Measurements from ENCODE around the gene PLXDC1. TPM values are rescaled to one million over a fixed set of nuclear protein-coding genes. Genes with fewer than 3 reads are reported as not detected.

The PLXDC1 gene
- total RNA-seq, 2 experiments from 2014 or later, result 0.71 to 1.1 TPM

DNA sequence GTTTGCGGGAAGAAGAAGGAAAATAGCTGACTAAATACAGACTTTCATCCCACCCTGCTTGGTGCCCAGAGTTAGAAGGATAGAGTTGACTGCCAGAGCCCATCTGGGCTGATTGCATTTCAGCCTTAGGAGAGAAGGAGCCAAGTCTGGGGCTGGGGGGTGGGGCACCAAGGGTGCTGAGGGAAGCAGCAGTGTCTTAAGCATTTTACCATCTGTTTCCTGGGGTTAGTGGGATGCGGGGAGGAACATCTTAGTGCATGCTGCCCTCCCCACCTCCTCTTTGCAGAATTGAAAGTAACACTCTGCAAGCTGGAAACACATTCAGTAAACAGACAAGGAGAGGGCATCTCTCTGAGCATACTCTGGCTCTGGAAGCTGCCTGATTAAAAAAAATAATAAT, 16.0 kb upstream of the PLXDC1 start:
- CTCF ChIA-PET, result interaction anchor here (0.6 to 4.1 kb wide), 6 partner anchors 8 to 353 kb away, joined by 3 to 64 read pairs (median 5); partner anchors contain the start of gene PLXDC1
- POLR2A ChIA-PET, result no interaction called here

DNA sequence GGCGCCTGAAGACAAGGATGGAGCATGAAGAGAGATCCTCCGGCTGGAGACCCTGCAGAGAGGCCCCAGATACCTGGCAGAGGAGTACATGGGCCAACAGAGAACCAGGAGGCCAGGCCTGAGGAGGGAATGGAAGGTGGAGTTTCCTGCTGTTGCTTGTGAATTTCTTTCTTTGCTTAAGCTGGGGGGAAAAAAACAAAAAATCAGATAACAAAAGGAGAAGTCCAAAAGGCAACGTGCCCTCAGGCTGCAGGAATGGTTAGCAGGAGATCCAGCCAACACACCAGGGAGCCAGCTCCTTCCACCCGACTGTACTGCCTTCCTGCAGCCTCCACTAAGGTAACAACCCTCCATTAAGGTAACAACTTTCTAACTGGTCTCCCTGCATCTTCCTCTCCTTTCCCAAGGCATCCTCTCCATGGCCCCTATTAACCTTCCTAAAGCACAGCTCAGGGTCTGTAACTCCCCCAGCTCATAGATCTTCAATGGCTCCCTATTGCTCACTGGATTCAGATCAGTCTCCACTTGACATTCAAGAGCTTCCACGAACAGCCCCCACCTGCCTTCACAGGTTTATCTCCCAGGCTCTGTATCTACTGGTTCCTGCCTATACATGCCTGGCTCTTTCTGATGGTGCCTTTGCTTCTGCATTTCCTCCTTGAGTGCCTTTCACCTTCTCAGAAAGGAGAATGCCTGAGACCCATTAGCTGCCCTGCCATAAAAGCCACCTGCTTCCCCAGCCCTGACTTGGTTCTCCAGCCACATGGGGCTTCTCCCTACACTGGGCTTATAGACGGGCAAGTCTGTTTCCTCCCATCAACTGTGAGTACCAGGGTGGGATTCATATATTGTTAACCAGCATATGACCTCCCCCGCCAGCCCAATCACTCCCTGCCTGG, 15.2 kb upstream of the PLXDC1 start:
- POLR2A ChIA-PET, result no interaction called here
- CTCF ChIA-PET, result interaction anchor here (1.1 to 4.1 kb wide), 6 partner anchors 8 to 183 kb away, joined by 3 to 64 read pairs (median 9); partner anchors contain the start of genes PLXDC1 and RPL19

DNA sequence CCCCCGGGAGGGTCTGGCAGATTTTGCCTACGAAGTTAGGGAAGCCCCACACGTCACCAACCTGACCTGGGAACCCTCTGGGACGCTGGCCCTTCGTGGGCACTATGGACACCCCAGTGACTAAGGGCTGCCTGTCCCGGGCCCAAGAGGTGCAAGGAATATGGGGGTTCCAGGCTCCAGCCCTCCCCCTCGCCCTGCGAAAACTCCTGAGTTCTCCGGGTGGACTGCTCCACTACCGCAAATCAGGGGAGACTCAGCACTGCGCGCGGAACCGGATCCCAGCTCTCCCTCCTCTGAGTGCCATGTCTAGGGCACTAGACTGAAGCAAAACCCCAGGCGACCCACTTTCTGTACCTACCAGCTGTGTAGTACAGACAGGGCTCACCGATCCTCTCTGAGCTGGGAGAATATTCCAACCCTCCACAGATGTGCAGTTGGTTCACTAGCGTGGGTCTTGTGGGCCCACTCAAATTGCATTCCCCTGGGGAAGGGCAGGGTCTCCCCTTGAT, 14.5 kb upstream of the PLXDC1 start, which contains the start of gene ARL5C:
Gene ARL5C, minus strand, starts transcription at position 321 of the 509 bp plus-strand sequence. CDS start 401 bp downstream, outside the sequence.
- ChIA-PET CTCF (interaction anchor here (0.6 to 4.1 kb wide), 8 partner anchors 9 to 197 kb away, joined by 4 to 64 read pairs (median 4); partner anchors contain the start of genes PLXDC1 and RPL19), POLR2A (no interaction called here)

DNA sequence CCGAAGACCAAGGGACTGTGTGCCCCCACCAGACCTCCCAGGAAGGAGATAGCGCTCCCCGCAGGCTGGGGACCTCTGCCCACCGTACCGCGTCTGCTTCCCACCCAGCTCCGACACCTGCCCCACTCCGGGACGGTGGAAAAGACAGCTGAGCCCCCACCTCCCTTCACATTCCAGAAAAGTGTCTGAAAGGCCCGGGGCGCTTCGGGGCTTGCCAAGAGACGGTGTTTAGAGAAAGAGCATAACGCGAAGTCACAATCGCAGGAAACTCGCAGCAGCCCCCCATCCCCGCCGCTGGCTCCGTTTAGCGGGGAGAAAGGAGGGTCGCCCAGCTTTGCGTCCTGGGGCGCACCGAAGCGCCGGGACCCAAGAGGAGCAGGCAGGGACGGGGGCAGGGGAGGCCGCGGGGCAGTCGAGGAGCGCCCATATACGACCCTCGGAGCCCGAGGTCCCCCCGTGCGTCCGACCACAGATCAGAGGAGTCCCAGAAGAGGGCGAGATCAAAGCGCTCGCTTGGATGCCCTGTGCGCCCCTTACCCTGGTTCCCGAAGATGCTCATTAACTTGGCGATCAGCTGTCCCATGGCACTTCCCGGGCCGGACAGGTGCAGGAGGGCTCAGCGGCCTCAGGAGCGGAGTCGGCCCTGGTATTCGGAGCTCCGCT, 13.9 kb upstream of the PLXDC1 start:
- ChIA-PET POLR2A (interaction anchor here (1.2 to 1.3 kb wide), 3 partner anchors 9 to 21 kb away, joined by 3 to 9 read pairs (median 6); no protein-coding TSS in a partner anchor), CTCF (interaction anchor here (0.6 to 4.1 kb wide), 34 partner anchors 9 to 382 kb away, joined by 3 to 64 read pairs (median 4); partner anchors contain the start of genes PLXDC1, RPL19 and RPL23)

DNA sequence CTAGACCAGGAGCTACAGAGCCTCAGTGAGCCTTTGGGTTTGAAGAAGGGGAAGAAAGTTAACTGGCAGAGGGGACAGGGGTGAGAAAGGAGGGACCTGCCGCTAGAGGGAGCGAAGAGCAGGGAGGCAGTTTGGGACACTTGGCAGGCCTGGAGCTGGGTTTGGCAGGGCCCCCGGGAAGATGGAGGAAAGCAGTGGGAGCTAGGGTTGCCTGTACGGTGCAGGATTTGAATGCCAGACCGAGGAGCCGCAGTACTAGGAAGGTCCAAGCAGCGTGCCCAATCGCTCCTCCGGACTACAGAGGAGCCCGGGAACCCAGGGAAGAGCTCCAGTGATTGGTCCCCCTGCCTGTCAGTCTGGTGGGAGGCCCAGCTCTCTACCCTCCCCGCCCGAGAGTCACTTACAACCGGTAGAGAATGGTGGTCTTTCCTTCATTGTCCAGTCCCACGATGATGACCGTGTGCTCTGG, 13.3 kb upstream of the PLXDC1 start:
- ChIA-PET POLR2A (interaction anchor here (1.2 to 1.3 kb wide), 3 partner anchors 10 to 22 kb away, joined by 3 to 9 read pairs (median 6); no protein-coding TSS in a partner anchor), CTCF (interaction anchor here (0.6 to 4.1 kb wide), 34 partner anchors 9 to 383 kb away, joined by 3 to 64 read pairs (median 4); partner anchors contain the start of genes PLXDC1, RPL19 and RPL23)

DNA sequence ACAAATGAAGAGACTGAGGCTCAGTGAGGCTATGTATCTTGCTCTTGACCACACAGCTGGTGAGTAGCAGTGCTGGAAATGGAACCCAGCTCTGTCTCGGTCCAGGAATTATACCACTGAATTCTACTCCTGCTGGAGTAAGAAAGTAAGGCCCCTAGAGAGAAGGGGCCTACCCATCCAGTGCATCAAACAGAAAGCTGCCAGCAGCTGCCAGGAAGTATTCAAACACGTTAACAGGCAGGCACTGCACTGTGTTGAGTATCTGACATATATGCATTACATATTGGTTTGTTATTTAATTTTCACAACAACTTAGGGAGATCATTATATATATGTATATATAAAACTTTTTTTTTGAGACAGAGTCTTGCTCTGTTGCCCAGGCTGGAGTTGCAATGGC, 10.5 kb upstream of the PLXDC1 start:
- CTCF ChIA-PET, result interaction anchor here (2.2 to 3.3 kb wide), 2 partner anchors 13 to 83 kb away, joined by 5 to 11 read pairs; no protein-coding TSS in a partner anchor
- POLR2A ChIA-PET, result no interaction called here

DNA sequence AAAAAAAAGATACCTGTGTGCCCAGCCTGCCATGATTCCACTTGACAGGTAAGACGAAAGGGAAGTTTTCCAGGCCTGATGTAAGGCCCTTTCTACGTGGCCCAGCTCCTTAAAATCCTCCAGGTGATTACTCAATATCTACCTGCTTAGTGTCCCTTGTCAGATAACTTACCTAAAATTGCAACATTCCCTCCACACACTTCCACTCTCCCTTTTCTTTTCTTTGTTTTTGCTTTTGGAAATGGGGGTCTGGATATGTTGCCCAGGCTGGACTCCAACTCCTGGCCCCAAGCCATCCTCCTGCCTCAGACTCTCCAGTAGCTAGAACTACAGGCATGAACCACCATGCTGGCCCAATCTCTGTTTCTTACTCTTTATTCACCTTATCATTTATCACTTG, 7.2 kb upstream of the PLXDC1 start:
- ChIA-PET POLR2A (interaction anchor here (0.6 kb wide), 1 partner anchor 14 kb away, joined by 5 read pairs; no protein-coding TSS in a partner anchor), CTCF (interaction anchor here (1.0 to 2.1 kb wide), 2 partner anchors 9 to 16 kb away, joined by 3 to 7 read pairs; no protein-coding TSS in a partner anchor)

DNA sequence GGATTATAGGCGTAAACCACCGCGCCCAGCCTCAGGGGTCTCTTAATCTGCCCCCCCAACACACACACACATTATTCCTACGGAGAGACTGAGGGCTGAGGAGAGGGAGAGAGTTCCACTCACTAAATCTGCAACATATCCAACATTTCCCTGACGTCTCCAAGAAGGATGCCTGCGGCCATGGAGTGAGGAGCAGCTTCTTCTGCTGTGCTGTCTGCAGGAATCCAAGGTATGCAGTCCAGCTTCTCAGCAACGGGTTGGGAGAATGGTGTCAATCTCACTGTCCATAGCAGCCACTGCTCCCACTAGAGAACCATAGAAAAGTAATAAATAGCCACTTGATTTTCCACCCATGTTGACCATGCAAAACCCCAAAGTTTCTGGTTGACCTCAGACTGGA, 5.1 kb upstream of the PLXDC1 start:
- POLR2A ChIA-PET, result no interaction called here
- CTCF ChIA-PET, result interaction anchor here (1.2 kb wide), 2 partner anchors 8 to 18 kb away, joined by 3 to 4 read pairs; no protein-coding TSS in a partner anchor

DNA sequence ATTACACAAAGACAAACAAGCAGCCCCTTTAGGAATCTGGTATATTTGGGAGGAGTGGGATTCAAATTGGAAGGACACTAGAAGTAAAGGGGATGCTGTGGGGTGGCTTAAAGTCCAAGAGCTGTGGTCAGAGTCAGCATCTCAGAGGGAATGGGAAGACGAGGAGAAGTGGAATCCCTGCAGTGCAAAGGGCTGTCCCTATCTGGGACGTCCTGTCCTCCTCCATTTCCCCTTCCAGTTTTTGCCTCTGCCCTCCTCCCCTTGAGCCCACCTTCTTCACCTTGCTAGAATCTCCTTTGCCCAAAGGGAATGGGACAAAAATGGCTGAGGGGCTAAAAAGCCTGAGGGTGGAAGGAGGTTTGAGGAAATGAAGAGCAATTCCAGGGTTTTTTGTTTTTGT, 4.2 kb upstream of the PLXDC1 start:
- CTCF ChIA-PET, result interaction anchor here (1.2 kb wide), 1 partner anchor 9 kb away, joined by 4 read pairs; no protein-coding TSS in a partner anchor
- POLR2A ChIA-PET, result no interaction called here

DNA sequence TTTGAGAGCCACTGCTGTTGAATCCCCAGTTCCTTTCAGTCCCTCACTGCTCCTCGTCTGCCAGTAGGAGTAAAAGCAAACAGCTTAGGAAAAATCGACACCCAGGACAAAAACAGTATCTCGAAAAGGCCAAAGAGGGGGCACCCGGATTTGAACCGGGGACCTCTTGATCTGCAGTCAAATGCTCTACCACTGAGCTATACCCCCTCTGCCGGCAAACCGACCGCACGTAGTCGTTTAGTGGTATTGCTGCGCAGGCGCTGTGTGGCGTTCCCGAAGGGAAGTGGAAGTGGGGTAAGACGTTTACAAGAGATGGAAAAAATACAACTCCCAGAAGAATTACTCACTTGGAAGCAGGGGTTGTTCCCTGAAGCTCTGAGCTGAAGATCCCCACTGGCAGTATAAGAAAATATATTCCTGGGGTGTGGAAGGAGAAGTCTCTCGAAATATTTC, 2.2 kb upstream of the PLXDC1 start:
- ChIA-PET POLR2A (interaction anchor here (1.4 to 1.9 kb wide), 3 partner anchors 11 to 284 kb away, joined by 4 to 9 read pairs (median 9); partner anchors contain the start of genes LASP1 and RPL19), CTCF (interaction anchor here (0.6 to 5.3 kb wide), 28 partner anchors 9 to 649 kb away, joined by 3 to 64 read pairs (median 5); partner anchors contain the start of genes ARL5C, LASP1, LASP1NB and RPL23)

DNA sequence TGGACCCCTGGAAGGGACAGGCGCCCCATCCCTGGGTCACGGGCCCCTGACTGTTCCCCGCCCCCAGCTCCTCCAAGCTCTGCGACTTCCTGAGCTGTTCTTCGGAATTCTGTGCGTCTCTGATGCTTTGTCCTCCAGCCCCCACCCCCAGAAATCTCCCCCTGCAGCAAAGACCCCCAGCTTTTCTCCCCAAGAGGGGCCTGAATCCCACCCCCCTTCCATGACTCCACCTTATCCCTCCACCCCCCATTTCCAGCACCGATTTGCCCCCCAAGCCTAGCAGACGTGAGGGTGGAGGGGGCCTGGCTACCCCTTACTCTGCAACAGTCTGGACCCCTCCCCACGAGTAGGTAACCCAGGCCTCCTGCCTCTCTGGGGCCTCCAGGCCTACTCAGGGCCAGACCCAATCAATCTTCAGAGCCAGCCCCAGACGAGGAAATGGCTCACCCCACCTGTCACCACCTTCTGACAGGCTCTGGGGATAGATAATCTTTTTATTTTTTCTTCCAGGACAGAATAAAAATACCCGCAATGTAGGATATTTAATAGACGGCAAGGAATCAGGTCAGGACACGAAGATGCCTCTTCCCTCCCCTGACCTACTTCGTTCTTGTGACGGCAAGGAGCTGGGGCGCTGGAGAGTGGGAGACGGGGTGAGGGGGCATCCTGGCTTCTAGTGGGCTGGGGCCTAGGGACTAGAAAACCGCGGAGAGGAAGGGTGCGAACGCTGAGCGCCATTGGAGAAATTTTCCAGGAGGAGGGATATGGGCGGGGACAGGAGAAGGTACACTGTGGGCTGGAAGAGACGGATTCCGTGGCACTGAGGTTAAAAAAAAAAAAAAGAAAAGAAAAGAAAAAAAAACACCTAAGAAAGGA, 744 bp upstream of the PLXDC1 start:
- ChIA-PET POLR2A (interaction anchor here (0.6 to 1.9 kb wide), 5 partner anchors 13 to 283 kb away, joined by 3 to 9 read pairs (median 4); partner anchors contain the start of gene LASP1), CTCF (interaction anchor here (0.5 to 5.3 kb wide), 27 partner anchors 8 to 594 kb away, joined by 3 to 64 read pairs (median 4); partner anchors contain the start of genes ARL5C, LASP1 and LASP1NB)

DNA sequence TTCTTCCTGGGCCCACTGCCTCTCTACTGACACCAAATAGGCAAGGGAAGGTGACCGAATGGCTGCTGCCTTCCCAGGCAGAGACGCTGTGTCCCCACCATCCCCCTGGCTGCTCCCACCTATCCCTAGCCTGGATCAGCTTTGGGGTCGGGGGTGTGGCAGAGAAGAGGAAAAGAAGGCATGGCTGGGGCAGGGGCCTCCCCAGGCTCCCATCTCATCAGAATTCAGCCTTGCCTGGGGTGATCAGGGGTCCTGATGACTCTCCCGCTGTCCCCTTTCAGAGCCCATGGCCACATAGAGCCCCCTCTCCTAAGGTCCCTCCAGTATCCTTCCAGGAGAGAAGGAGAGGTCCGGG, 665 bp downstream of the PLXDC1 start:
- CTCF ChIA-PET, result interaction anchor here (1.8 to 5.3 kb wide), 2 partner anchors 15 to 168 kb away, joined by 7 to 64 read pairs; partner anchors contain the start of gene ARL5C
- POLR2A ChIA-PET, result no interaction called here

DNA sequence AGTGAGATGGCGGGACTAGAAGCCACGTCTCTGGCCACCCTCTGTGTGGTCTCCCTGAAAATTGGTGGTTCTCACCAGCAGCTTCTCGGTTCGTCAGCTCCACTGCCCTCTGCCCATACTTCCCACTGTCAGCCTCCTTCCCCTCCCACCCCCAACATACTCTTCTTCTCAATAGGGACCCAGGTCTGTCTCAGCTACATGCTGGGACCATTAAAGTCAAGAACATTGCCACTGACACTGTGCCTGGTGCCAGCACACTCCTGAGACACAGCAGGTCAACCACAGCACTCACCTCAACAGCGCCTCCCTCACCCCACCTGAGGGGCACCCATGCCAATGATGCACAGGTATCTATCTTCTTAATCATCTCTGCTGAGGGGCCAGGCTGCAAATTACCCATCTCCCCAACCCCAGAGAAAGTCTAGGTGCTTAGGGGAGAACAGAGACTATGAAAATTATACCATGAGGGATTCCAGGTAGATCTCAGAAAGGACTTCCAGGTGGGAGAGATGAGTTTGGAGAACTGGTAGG, 1.3 kb downstream of the PLXDC1 start:
- POLR2A ChIA-PET, result no interaction called here
- CTCF ChIA-PET, result interaction anchor here (1.8 to 5.3 kb wide), 2 partner anchors 16 to 167 kb away, joined by 7 to 64 read pairs; partner anchors contain the start of gene ARL5C

DNA sequence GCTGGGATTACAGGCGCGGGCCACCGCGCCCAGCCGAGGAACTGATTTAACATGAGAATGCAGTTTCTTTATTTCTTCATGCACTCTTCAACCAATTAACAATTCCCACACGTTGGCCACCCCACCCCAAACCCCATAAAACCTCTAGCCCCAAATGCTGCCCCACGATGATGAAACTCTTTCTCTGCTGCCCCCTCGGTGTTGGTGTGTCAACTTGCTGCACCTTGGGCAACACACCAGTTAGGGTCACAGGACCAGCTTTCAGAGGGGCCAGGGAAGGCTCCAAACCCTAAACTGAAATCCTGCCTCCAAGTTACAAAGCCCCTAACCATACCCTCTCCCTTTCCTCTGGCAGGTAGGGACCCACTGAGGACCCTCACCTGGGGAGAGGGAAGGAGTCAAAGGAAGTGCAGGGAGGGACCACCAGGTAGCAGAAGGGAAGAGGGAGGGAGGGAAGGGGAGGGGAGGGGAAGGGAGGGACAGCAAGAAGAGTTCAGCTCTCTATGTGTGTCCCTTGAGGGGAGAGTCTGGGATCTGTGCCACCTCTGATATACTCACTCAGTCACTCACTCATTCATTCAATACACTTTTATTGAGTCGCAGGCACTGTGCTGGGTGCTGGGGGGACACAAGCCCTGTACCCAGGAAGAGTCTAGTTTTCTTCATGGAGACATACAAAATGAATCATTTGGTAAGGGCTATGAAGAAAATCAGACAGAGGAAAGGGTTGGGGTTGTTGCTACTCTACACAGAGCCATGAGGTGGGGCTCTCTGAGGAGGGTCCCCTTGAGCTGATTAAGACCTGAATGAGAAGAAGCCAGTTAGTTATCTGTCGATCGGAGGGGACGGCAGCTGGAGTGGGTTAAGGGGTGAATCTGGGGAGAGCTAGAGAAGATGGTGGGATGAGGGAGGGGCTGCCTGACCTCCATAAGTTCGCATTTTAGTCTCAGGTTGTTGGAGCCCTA, 3.9 kb downstream of the PLXDC1 start:
- CTCF ChIA-PET, result interaction anchor here (0.6 to 0.9 kb wide), 3 partner anchors 151 to 163 kb away, joined by 3 to 4 read pairs (median 3); no protein-coding TSS in a partner anchor
- POLR2A ChIA-PET, result no interaction called here

DNA sequence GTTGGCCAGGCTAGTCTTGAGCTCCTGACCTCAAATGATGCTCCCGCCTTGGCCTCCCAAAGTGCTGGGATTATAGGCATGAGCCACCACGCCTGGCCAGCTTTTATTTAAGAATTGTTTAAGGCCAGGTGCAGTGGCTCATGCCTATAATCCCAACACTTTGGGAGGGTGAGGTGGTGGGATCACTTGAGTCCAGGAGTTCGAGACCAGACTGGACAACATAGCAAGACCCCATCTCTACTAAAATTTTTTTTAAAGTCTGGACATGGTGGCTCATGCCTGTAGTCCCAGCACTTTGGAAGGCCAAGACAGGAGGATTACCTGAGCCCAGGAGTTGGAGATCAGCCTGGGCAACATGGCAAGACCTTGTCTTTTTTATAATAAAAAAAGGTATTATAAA, 5.2 kb downstream of the PLXDC1 start:
- ChIA-PET POLR2A (no interaction called here), CTCF (interaction anchor here (0.7 to 0.9 kb wide), 2 partner anchors 66 to 162 kb away, joined by 3 to 5 read pairs; no protein-coding TSS in a partner anchor)

DNA sequence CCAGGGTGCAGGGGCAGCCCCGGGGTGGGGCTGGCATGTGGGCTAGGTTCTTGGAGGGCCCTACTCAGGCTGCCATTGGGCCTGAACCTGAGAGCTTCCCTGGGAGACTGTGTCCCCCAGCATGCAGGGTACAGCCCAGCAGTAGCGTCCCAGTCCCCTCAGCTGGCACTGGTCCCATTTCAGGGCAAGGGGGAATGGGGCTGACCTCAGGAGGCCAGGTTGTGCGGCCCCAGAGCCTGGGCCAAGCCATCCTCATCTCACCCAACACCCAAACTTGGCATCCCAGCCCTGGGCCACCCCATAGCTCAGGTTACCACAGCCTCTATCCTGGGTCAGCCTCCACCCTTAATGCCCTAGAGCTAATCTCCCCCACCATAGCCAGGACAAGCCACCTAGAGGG, 6.3 kb downstream of the PLXDC1 start:
- POLR2A ChIA-PET, result no interaction called here
- CTCF ChIA-PET, result interaction anchor here (1.9 kb wide), 1 partner anchor 8 kb away, joined by 8 read pairs; no protein-coding TSS in a partner anchor
